Right lobe of liver (tissue), 6 donors: ENCODE data around the gene HEATR5B. TPM values are rescaled to one million over a fixed set of nuclear protein-coding genes. Genes with fewer than 3 reads are reported as not detected.

Source experiments
- ATAC-seq, 4 donors: fragments of 200-7000 bp; cut with Tn5 transposase; one replicate each; pipeline ENCODE4 v1.9.1; 2020; ENCODE audit warnings: mild to moderate bottlenecking in 4 of 4, moderate library complexity in 4 of 4
- DNase-seq, 3 donors: peaks; one replicate each; pipeline ENCODE4 v3.0.0-alpha.2; 2020
- H3K27ac ChIP-seq, 3 donors: fragments of 200-600 bp; one replicate each; pipeline ENCODE4 v1.8.0; 2022
- H3K27me3 ChIP-seq, 2 donors: fragments of 200-600 bp; one replicate each; pipeline ENCODE4 v1.8.0; 2022
- H3K36me3 ChIP-seq, 4 donors: fragments of 200-600 bp; sonication (generic) in 1 of 4; one replicate each; pipeline versions ENCODE4 v1.5.1 to v1.8.0; 2017 to 2022; ENCODE audit warnings: control low read depth in 1 of 4
- H3K4me1 ChIP-seq, 4 donors: fragments of 200-600 bp; sonication (generic) in 1 of 4; one replicate each; pipeline versions ENCODE4 v1.5.1 to v1.8.0; 2017 to 2022; ENCODE audit warnings: control low read depth in 1 of 4
- H3K4me3 ChIP-seq, 3 donors: fragments of 200-600 bp; one replicate each; pipeline ENCODE4 v1.8.0; 2022
- H3K9me3 ChIP-seq, 4 donors: fragments of 200-600 bp; sonication (generic) in 1 of 4; one replicate each; pipeline versions ENCODE4 v1.5.1 to v1.8.0; 2017 to 2022; ENCODE audit warnings: control low read depth in 1 of 4
- CTCF ChIP-seq, 4 donors: fragments of 200-600 bp in 3 of 4; fragments of 450-650 bp in 1 of 4; IDR thresholded peaks; one replicate each; pipeline versions ENCODE4 v1.5.1 to v1.8.0; 2016 to 2022; ENCODE audit warnings: antibody characterized with exemption in 4 of 4, mild to moderate bottlenecking in 2 of 4
- POLR2A ChIP-seq: fragments of 450-650 bp; IDR thresholded peaks from one replicate; pipeline ENCODE4 v1.6.1; 2017; ENCODE audit warnings: antibody characterized with exemption, mild to moderate bottlenecking
- WGBS: methylation state at CpG from one replicate; pipeline ENCODE4 v1.1.6; 2018; ENCODE audit warnings: low coverage, low lambda C conversion rate; ENCODE audit not compliant: insufficient coverage; ENCODE audit errors: missing lambda C conversion rate; 5-methylcytosine and 5-hydroxymethylcytosine counted together
- intact Hi-C, 2 donors: fragments of 100-400 bp; cut with DNase I; formaldehyde crosslinking; loops; one replicate each; pipeline versions ENCODE4 v1.11.2 to v1.14.1; 2022
- total RNA-seq, 6 experiments: library from RNA; depleted of rRNA in 2 of 6; stranded (reverse); fragments of >200 nt in 2 of 6; fragmentation: NEBNext Ultra II Directional in 3 of 6; extraction: Animal tissue kit (Norgen Biotek cat#: 25700) in 3 of 6; gene quantifications; one replicate each; pipeline versions ENCODE4 v1.1.0 to v1.2.4, GENCODE V29; 2016 to 2023
- donor health status: DM: no; HTN: yes; CAD: no.
- donor health status: DM: no; HTN: no; CAD: no.
- donor health status: DM: no; HTN: no; CAD: no.
- donor health status: DM: no; HTN: yes; CAD: no.
- donor health status: DM: no; HTN: yes; CAD: no.

Gene HEATR5B
- total RNA-seq, 6 experiments from 2014 or later, result 7.7 to 11.7 (median 9.2) TPM

- Histone ChIP-seq H3K36me3 (peaks cover 0 to 52% (median 11%) of the 10 kb centered on the region in 4 donors), H3K9me3 (no peaks in the 10 kb centered on the region), H3K27ac (no peak overlapping the region), H3K4me1 (no peaks in the 10 kb centered on the region), H3K4me3 (no peak overlapping the region), H3K27me3 (no peaks in the 10 kb centered on the region)
- intact Hi-C loops, result no loop called here
- 83% methylated on average over 6 of the region's 6 CpGs for WGBS
- ATAC-seq (no peak), DNase-seq (no peak)
- TF ChIP-seq POLR2A, result no peak
- no peak for TF ChIP-seq CTCF (IDR thresholded peaks at IDR 0.05)
Observed at GRCh38 chr2:37068686-37069085, 15.5 kb downstream of the HEATR5B start.

GRCh38 chr2:37061776-37062175 is 22.4 kb downstream of the HEATR5B start:
- Histone ChIP-seq H3K27ac (no peak overlapping the region), H3K9me3 (no peaks in the 10 kb centered on the region), H3K4me3 (no peak overlapping the region), H3K27me3 (no peaks in the 10 kb centered on the region), H3K36me3 (peaks cover 3 to 76% (median 15%) of the 10 kb centered on the region in 4 donors), H3K4me1 (no peaks in the 10 kb centered on the region)
- 98% methylated on average over 5 of the region's 5 CpGs for WGBS
- ATAC-seq, result no peak
- TF ChIP-seq CTCF (IDR thresholded peaks at IDR 0.05) (no peak), POLR2A (no peak)
- no peak for DNase-seq
- intact Hi-C loops, result no loop called here

GRCh38 chr2:37061013-37061711 is 23.0 kb downstream of the HEATR5B start:
- DNase-seq, result no peak
- Histone ChIP-seq H3K36me3 (peaks cover 3 to 80% (median 18%) of the 10 kb centered on the region in 4 donors), H3K27ac (no peak overlapping the region), H3K9me3 (no peaks in the 10 kb centered on the region), H3K4me3 (no peak overlapping the region), H3K4me1 (no peaks in the 10 kb centered on the region), H3K27me3 (no peaks in the 10 kb centered on the region)
- no peak for TF ChIP-seq POLR2A
- no peak for TF ChIP-seq CTCF (IDR thresholded peaks at IDR 0.05)
- ATAC-seq, result no peak
- intact Hi-C loops, result no loop called here

GRCh38 chr2:37060446-37060845 is 23.7 kb downstream of the HEATR5B start:
- 94% methylated on average over 7 of the region's 7 CpGs for WGBS
- Histone ChIP-seq H3K4me3 (no peak overlapping the region), H3K9me3 (no peaks in the 10 kb centered on the region), H3K36me3 (peaks cover 3 to 80% (median 18%) of the 10 kb centered on the region in 4 donors), H3K27ac (no peak overlapping the region), H3K27me3 (no peaks in the 10 kb centered on the region), H3K4me1 (no peaks in the 10 kb centered on the region)
- DNase-seq, result no peak
- TF ChIP-seq POLR2A, result no peak
- TF ChIP-seq CTCF (IDR thresholded peaks at IDR 0.05), result no peak
- intact Hi-C loops, result no loop called here
- ATAC-seq, result no peak
